H1 (cell line): ENCODE results near the gene ARMC9. TPM values are rescaled to one million over a fixed set of nuclear protein-coding genes. Genes with fewer than 3 reads are reported as not detected.

ENCODE experiments used
- CTCF ChIA-PET: fragments of 300-600 bp; sonication (Branson Sonifier 250); formaldehyde crosslinking; loops from one replicate; lab custom pipeline; 2021; ENCODE audit not compliant: partially characterized antibody; lab: Charles Lee
- POLR2A ChIA-PET: fragments of 300-600 bp; sonication (Branson Sonifier 250); formaldehyde crosslinking; loops from one replicate; lab custom pipeline; 2021; ENCODE audit warnings: inconsistent platforms; ENCODE audit not compliant: partially characterized antibody; lab: Charles Lee
- DNase-seq, 2 experiments: peaks; one replicate each; pipeline versions ENCODE4 v3.0.0 to v3.0.0-alpha.2; 2010 to 2022; ENCODE audit warnings: low spot score in 2 of 2, low read depth in 1 of 2, mixed read lengths in 1 of 2
- FAIRE-seq: peaks from 2 replicates; lab custom pipeline; 2011; peaks lifted over from hg19 to GRCh38; lab: Jason Lieb, UNC
- H2AFZ ChIP-seq: 2 replicates; pipeline ENCODE4 v1.8.1; 2012; ENCODE audit warnings: low read length, inconsistent platforms
- H2AK5ac ChIP-seq: 2 replicates; pipeline ENCODE4 v1.6.1; 2013; ENCODE audit warnings: low read depth, low read length
- H2BK120ac ChIP-seq: replicated peaks from 2 replicates; pipeline ENCODE3; 2013; ENCODE audit warnings: low read depth, low read length, inconsistent platforms
- H2BK12ac ChIP-seq: 2 replicates; pipeline ENCODE4 v1.6.1; 2013; ENCODE audit warnings: low read depth, low read length
- H2BK15ac ChIP-seq: 2 replicates; pipeline ENCODE4 v1.6.1; 2013; ENCODE audit warnings: low read length
- H2BK20ac ChIP-seq: 2 replicates; pipeline ENCODE4 v1.6.1; 2013; ENCODE audit warnings: low read length
- H2BK5ac ChIP-seq: 2 replicates; pipeline ENCODE4 v1.6.1; 2013; ENCODE audit warnings: low read depth, low read length
- H3K14ac ChIP-seq: 2 replicates; pipeline ENCODE4 v1.6.1; 2013; ENCODE audit warnings: inconsistent platforms; ENCODE audit not compliant: insufficient read length
- H3K18ac ChIP-seq: 2 replicates; pipeline ENCODE4 v1.6.1; 2013; ENCODE audit warnings: low read length; ENCODE audit errors: extremely low read depth
- H3K23ac ChIP-seq: 2 replicates; pipeline ENCODE4 v1.6.1; 2013; ENCODE audit warnings: inconsistent platforms; ENCODE audit not compliant: insufficient read length
- H3K23me2 ChIP-seq: 2 replicates; pipeline ENCODE4 v1.6.1; 2013; ENCODE audit warnings: low read depth, low read length
- H3K27ac ChIP-seq: 2 replicates; pipeline ENCODE4 v1.6.1; 2011; ENCODE audit warnings: low read depth, low read length, inconsistent platforms
- H3K27me3 ChIP-seq, 4 experiments: replicated peaks in 1 of 4; 1 replicate in 1 of 4; 2 replicates in 3 of 4; pipeline versions ENCODE4 v1.6.1 to v1.8.1; 2011 to 2013; ENCODE audit warnings: low read length in 3 of 4, mild to moderate bottlenecking in 3 of 4, inconsistent platforms in 2 of 4, mixed read lengths in 2 of 4, moderate library complexity in 1 of 4; ENCODE audit not compliant: control insufficient read depth in 3 of 4, insufficient read depth in 3 of 4; ENCODE audit errors: extremely low read depth in 1 of 4
- H3K36me3 ChIP-seq, 4 experiments: 2 replicates each; pipeline versions ENCODE4 v1.6.1 to v1.8.1; 2011 to 2013; ENCODE audit warnings: mild to moderate bottlenecking in 4 of 4, low read length in 3 of 4, moderate library complexity in 2 of 4, control low read depth in 1 of 4, inconsistent platforms in 1 of 4; ENCODE audit not compliant: insufficient read depth in 4 of 4, control insufficient read depth in 2 of 4
- H3K4ac ChIP-seq: replicated peaks from 2 replicates; pipeline ENCODE3; 2013; ENCODE audit warnings: low read length, low read depth, mixed read lengths, inconsistent platforms; ENCODE audit not compliant: insufficient read length
- H3K4me1 ChIP-seq, 4 experiments: replicated peaks in 1 of 4; 1 replicate in 1 of 4; 2 replicates in 3 of 4; pipeline versions ENCODE4 v1.6.1 to v1.8.1; 2011 to 2013; ENCODE audit warnings: low read length in 3 of 4, inconsistent platforms in 2 of 4, mixed read lengths in 1 of 4; ENCODE audit not compliant: insufficient read depth in 4 of 4, control insufficient read depth in 3 of 4
- H3K4me2 ChIP-seq, 2 experiments: 2 replicates each; pipeline versions ENCODE4 v1.6.1 to v1.8.1; 2011 to 2013; ENCODE audit warnings: low read depth in 2 of 2, low read length in 2 of 2, control low read depth in 1 of 2, inconsistent platforms in 1 of 2, mild to moderate bottlenecking in 1 of 2; ENCODE audit not compliant: insufficient read depth in 1 of 2
- H3K4me3 ChIP-seq, 4 experiments: fragments of 200-600, 300-600 bp in 1 of 4; sonication (generic), shearing (Covaris generic), sonication (Bioruptor Twin) in 1 of 4; 2 replicates each; pipeline versions ENCODE4 v1.5.1 to v1.8.1; 2011 to 2016; ENCODE audit warnings: low read length in 4 of 4, low read depth in 3 of 4, control low read depth in 2 of 4, inconsistent platforms in 2 of 4, mild to moderate bottlenecking in 2 of 4, mixed read lengths in 1 of 4, moderate library complexity in 1 of 4; ENCODE audit not compliant: insufficient read depth in 2 of 4; ENCODE audit errors: extremely low read depth in 1 of 4
- H3K56ac ChIP-seq: replicated peaks from 2 replicates; pipeline ENCODE3; 2013; ENCODE audit warnings: low read depth, mild to moderate bottlenecking, mixed read lengths, low read length, inconsistent platforms; ENCODE audit not compliant: insufficient read length
- H3K79me1 ChIP-seq: 2 replicates; pipeline ENCODE4 v1.6.1; 2013; ENCODE audit warnings: low read depth, low read length, control low read depth
- H3K79me2 ChIP-seq, 2 experiments: 2 replicates each; pipeline versions ENCODE4 v1.6.1 to v1.8.1; 2012 to 2013; ENCODE audit warnings: low read length in 2 of 2, mild to moderate bottlenecking in 2 of 2, inconsistent platforms in 1 of 2; ENCODE audit not compliant: insufficient read depth in 2 of 2, control insufficient read depth in 1 of 2
- H3K9ac ChIP-seq, 4 experiments: replicated peaks in 1 of 4; 1 replicate in 1 of 4; 2 replicates in 3 of 4; pipeline versions ENCODE4 v1.6.1 to v1.8.1; 2011 to 2013; ENCODE audit warnings: low read depth in 3 of 4, low read length in 3 of 4, control low read depth in 2 of 4, mild to moderate bottlenecking in 2 of 4, moderate library complexity in 2 of 4, inconsistent platforms in 1 of 4; ENCODE audit errors: extremely low read depth in 1 of 4
- H3K9me3 ChIP-seq, 2 experiments: 2 replicates each; pipeline versions ENCODE4 v1.6.1 to v1.8.1; 2012 to 2013; ENCODE audit warnings: mild to moderate bottlenecking in 2 of 2, moderate library complexity in 2 of 2, control low read depth in 1 of 2, inconsistent platforms in 1 of 2, low read depth in 1 of 2, low read length in 1 of 2, mixed read lengths in 1 of 2; ENCODE audit not compliant: insufficient read depth in 2 of 2
- H4K20me1 ChIP-seq, 2 experiments: replicated peaks in 1 of 2; 2 replicates each; pipeline versions ENCODE3 to v1.8.1; 2011 to 2013; ENCODE audit warnings: inconsistent platforms in 2 of 2, low read length in 2 of 2, mild to moderate bottlenecking in 1 of 2; ENCODE audit not compliant: insufficient read depth in 2 of 2, control insufficient read depth in 1 of 2
- H4K5ac ChIP-seq: 2 replicates; pipeline ENCODE4 v1.6.1; 2013; ENCODE audit warnings: low read length, low read depth, mixed read lengths, inconsistent platforms; ENCODE audit not compliant: insufficient read length
- H4K8ac ChIP-seq: 2 replicates; pipeline ENCODE4 v1.8.0; 2013; ENCODE audit warnings: mild to moderate bottlenecking, moderate library complexity, low read length, inconsistent platforms; ENCODE audit not compliant: insufficient read depth; ENCODE audit errors: extremely low read depth
- H4K91ac ChIP-seq: replicated peaks from 2 replicates; pipeline ENCODE3; 2013; ENCODE audit warnings: low read length, mixed read lengths, inconsistent platforms; ENCODE audit not compliant: insufficient read length
- NANOG ChIP-seq: IDR thresholded peaks from 2 replicates; pipeline ENCODE4 v1.6.1; 2011; ENCODE audit warnings: low read length, low read depth, mild to moderate bottlenecking, inconsistent platforms; ENCODE audit not compliant: insufficient read depth, poor library complexity, severe bottlenecking
- RNF2 ChIP-seq: fragments of 200-900, 300-1000 bp; sonication (generic); IDR thresholded peaks from 2 replicates; pipeline ENCODE4 v1.7.1; 2016; ENCODE audit warnings: borderline replicate concordance, low read depth, mild to moderate bottlenecking, antibody characterized with exemption, low read length; ENCODE audit not compliant: poor library complexity, severe bottlenecking; ENCODE audit errors: missing control alignments
- SP1 ChIP-seq: IDR thresholded peaks from 2 replicates; pipeline ENCODE4 v1.6.1; 2011; ENCODE audit warnings: low read depth, low read length
- SUZ12 ChIP-seq: fragments of 200-600 bp; sonication (generic); IDR thresholded peaks from 2 replicates; pipeline ENCODE4 v1.6.1; 2012; ENCODE audit warnings: mild to moderate bottlenecking, inconsistent platforms, low read length, moderate library complexity, mixed read lengths
- WGBS, 2 experiments: shearing (Covaris generic) in 1 of 2; methylation state at CpG; one replicate each; pipeline versions ENCODE4 v1.1.6 to v1.1.7; 2013 to 2015; ENCODE audit warnings: low lambda C conversion rate in 2 of 2, mixed read lengths in 2 of 2, inconsistent platforms in 1 of 2, low coverage in 1 of 2, missing lambda C conversion rate in 1 of 2; ENCODE audit not compliant: insufficient replicate concordance in 2 of 2, insufficient coverage in 1 of 2, insufficient read length in 1 of 2; ENCODE audit errors: extremely low coverage in 1 of 2, missing lambda C conversion rate in 1 of 2; 5-methylcytosine and 5-hydroxymethylcytosine counted together
- polyA plus RNA-seq, 7 experiments: library from polyadenylated mRNA; depleted of rRNA in 3 of 7; stranded (reverse) in 5 of 7; unstranded in 2 of 7; fragments of >200 nt in 5 of 7; fragments of 200-250 nt in 2 of 7; gene quantifications; 1 replicate in 5 of 7; 2 replicates in 1 of 7; 4 replicates in 1 of 7; pipeline versions ENCODE4 v1.2.1 to v1.2.3, GENCODE V29; 2011 to 2013; ENCODE audit warnings: missing spikeins in 2 of 7, mixed read lengths in 2 of 7
- total RNA-seq: library from RNA; stranded (reverse); fragmentation: NEBNext Ultra II Directional; extraction: Animal tissue kit (Norgen Biotek cat#: 25700); gene quantifications from 2 replicates; pipeline ENCODE4 v1.2.1, GENCODE V29; 2021

ARMC9 gene
- total and polyA plus RNA-seq, 2 of the 8 experiments (the other 6 are each of a cell fraction or from before 2014, with no cell fraction given), result 23.2 to 36.1 TPM

GRCh38 chr2:231359441-231359840, 161.0 kb downstream of the ARMC9 start:
- H3K36me3 ChIP-seq, result no peaks in the 10 kb centered on the region
- H2AFZ ChIP-seq, result no peak overlapping the region
- H3K9ac ChIP-seq, result no peak overlapping the region
- DNase-seq, result no peak
- peak overlapping the region; percentile 63 for H2BK120ac ChIP-seq
- H3K56ac ChIP-seq, result no peak overlapping the region
- ChIA-PET POLR2A (interaction anchor here (0.9 to 1.3 kb wide), 3 partner anchors 12 to 105 kb away, joined by 3 read pairs; partner anchors contain the start of gene NCL), CTCF (interaction anchor here (0.7 to 26.8 kb wide), 8 partner anchors 11 to 131 kb away, joined by 3 to 617 read pairs (median 6); partner anchors contain the start of gene B3GNT7)
- no peak for FAIRE-seq
- H3K27me3 ChIP-seq, result no peaks in the 10 kb centered on the region
- peak overlapping the region; percentile 82; the same call in 1 of the 2 replicates for H2BK12ac ChIP-seq
- H3K27ac ChIP-seq, result no peak overlapping the region
- no peak overlapping the region for H3K23ac ChIP-seq
- H3K79me1 ChIP-seq, result no peaks in the 10 kb centered on the region
- H3K14ac ChIP-seq, result no peak overlapping the region
- no peak overlapping the region for H3K4me3 ChIP-seq
- H2BK5ac ChIP-seq, result no peak overlapping the region; the same call in 1 of the 2 replicates
- 0 out of 2 replicates have a peak overlapping the region, but pooled peaks have one; percentile 40 for H2AK5ac ChIP-seq
- H4K20me1 ChIP-seq, result no peaks in the 10 kb centered on the region
- H4K8ac ChIP-seq, result no peak overlapping the region
- peak overlapping the region; percentile 70 for H3K4ac ChIP-seq
- 87% methylated on average over 8 of the region's 10 CpGs; no CpG with 5 or more reads in 1 of the 2 experiments for WGBS, 2 experiments
- H2BK15ac ChIP-seq, result no peak overlapping the region; the same call in 1 of the 2 replicates
- no peaks in the 10 kb centered on the region for H3K9me3 ChIP-seq
- peaks cover 4 to 17% (median 4%) of the 10 kb centered on the region in 4 experiments for H3K4me1 ChIP-seq
- no peak overlapping the region for H4K5ac ChIP-seq
- H3K79me2 ChIP-seq, result no peaks in the 10 kb centered on the region
- H3K23me2 ChIP-seq, result no peaks in the 10 kb centered on the region
- no peak overlapping the region for H3K4me2 ChIP-seq
- H4K91ac ChIP-seq, result peak overlapping the region; percentile 48
- H2BK20ac ChIP-seq, result 0 out of 2 replicates have a peak overlapping the region, but pooled peaks have one; percentile 55
- H3K18ac ChIP-seq, result no peak overlapping the region
- no peak for TF ChIP-seq SUZ12
- TF ChIP-seq RNF2, result no peak
- no peak for TF ChIP-seq NANOG
- no peak for TF ChIP-seq SP1
